Thyroid gland (tissue), 4 donors: ENCODE measurements around the gene GNAQ.

Experiments
- CTCF ChIP-seq, 6 experiments: fragments of 200-600 bp in 3 of 6; fragments of 450-650 bp in 3 of 6; sonication (generic) in 3 of 6; IDR thresholded peaks; one replicate each; pipeline ENCODE4 v1.5.1; 2016 to 2019; ENCODE audit warnings: antibody characterized with exemption in 6 of 6, mild to moderate bottlenecking in 2 of 6, inconsistent platforms in 1 of 6, moderate library complexity in 1 of 6
- POLR2A ChIP-seq, 2 donors: fragments of 450-650 bp; IDR thresholded peaks; one replicate each; pipeline ENCODE4 v1.6.1; 2017; ENCODE audit warnings: antibody characterized with exemption in 2 of 2, mild to moderate bottlenecking in 2 of 2, moderate library complexity in 1 of 2

GRCh38 chr9:77679088-77679487, 352.5 kb downstream of the GNAQ start:
- TF ChIP-seq POLR2A (IDR thresholded peaks at IDR 0.05) (no peak), CTCF (IDR thresholded peaks at IDR 0.05) (no peak)
